ENCODE data around the gene PGM2.

GRCh38 chr4:37821953-37822605, 4.4 kb upstream of the PGM2 start:
- TF ChIP-seq CTCF (IDR thresholded peaks at IDR 0.05; ENCODE audit: low read length) (no peak), EZH2 (IDR thresholded peaks at IDR 0.05; ENCODE audit: borderline replicate concordance, low read length) (no peak)

All from OCI-LY1 (cell line).